KMS-11 (cell line): ENCODE measurements around the gene GNB1.

Source experiments
- H2AFZ ChIP-seq: fragments of 200-600 bp; sonication (generic); 2 replicates; pipeline ENCODE4 v1.6.1; 2016; ENCODE audit warnings: antibody characterized with exemption, mixed run types, low read depth
- H3K27ac ChIP-seq: fragments of 200-600 bp; sonication (generic); 2 replicates; pipeline ENCODE4 v1.6.1; 2016; ENCODE audit warnings: mild to moderate bottlenecking, mixed run types
- H3K27me3 ChIP-seq: fragments of 200-600 bp; sonication (generic); 2 replicates; pipeline ENCODE4 v1.6.1; 2017; ENCODE audit warnings: mild to moderate bottlenecking, low read depth, mixed run types, moderate library complexity; ENCODE audit not compliant: insufficient read depth
- H3K36me3 ChIP-seq: fragments of 200-600 bp; sonication (generic); 2 replicates; pipeline ENCODE4 v1.6.1; 2017; ENCODE audit warnings: mild to moderate bottlenecking, mixed run types; ENCODE audit not compliant: insufficient read depth
- H3K4me1 ChIP-seq: fragments of 200-600 bp; sonication (generic); 2 replicates; pipeline ENCODE4 v1.6.1; 2016; ENCODE audit warnings: mild to moderate bottlenecking, low read depth, mixed run types; ENCODE audit not compliant: poor library complexity, severe bottlenecking
- H3K4me2 ChIP-seq: fragments of 200-600 bp; sonication (generic); 2 replicates; pipeline ENCODE4 v1.7.0; 2016; ENCODE audit warnings: mild to moderate bottlenecking, mixed run types
- H3K4me3 ChIP-seq: fragments of 200-600 bp; sonication (generic); IDR thresholded peaks from 2 replicates; pipeline ENCODE4 v1.6.1; 2017; ENCODE audit warnings: low read depth, low read length, mixed read lengths; ENCODE audit not compliant: insufficient read depth
- H3K79me2 ChIP-seq: fragments of 200-600 bp; sonication (generic); 2 replicates; pipeline ENCODE4 v1.6.1; 2016; ENCODE audit warnings: low read depth, mixed run types; ENCODE audit not compliant: insufficient read depth
- H3K9ac ChIP-seq: fragments of 200-600 bp; sonication (generic); 2 replicates; pipeline ENCODE4 v1.6.1; 2016; ENCODE audit warnings: mild to moderate bottlenecking, mixed run types
- H4K20me1 ChIP-seq: fragments of 200-600 bp; sonication (generic); 2 replicates; pipeline ENCODE4 v1.6.1; 2016; ENCODE audit warnings: mild to moderate bottlenecking, mixed run types; ENCODE audit not compliant: insufficient read depth
- TF ChIP-seq, protein P1 (sequence below): fragments of 200-600 bp; sonication (generic); conservative IDR thresholded peaks from 2 replicates; pipeline ENCODE4 v1.6.1; 2017; ENCODE audit warnings: low read depth, mild to moderate bottlenecking, antibody characterized with exemption, low read length, moderate library complexity, mixed read lengths

The GNB1 gene

DNA sequence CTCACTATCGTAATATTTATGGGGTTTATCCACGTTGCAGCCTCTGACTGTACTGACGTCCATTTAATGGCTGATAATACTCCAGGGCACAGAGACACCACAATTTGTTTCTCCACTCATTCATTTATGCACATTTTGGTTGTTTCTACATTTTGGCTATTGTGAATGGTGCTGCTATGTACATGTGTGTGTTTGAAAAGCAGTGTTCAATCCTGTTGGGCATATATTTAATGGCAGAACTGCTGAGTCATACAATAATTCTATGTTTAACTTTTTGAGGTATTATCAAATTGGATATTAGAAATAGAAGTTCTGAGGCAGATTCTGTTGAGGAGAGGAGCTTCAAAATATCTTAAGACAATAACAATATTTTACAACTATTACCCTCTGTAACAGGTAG is 73.7 kb downstream of the GNB1 start:
- Histone ChIP-seq H3K4me1 (no peaks in the 10 kb centered on the region), H3K27ac (no peak overlapping the region), H4K20me1 (no peaks in the 10 kb centered on the region), H3K36me3 (peaks cover 8% of the 10 kb centered on the region; the same call in 1 of the 2 replicates), H2AFZ (no peak overlapping the region), H3K4me3 (no peak overlapping the region), H3K9ac (no peak overlapping the region), H3K79me2 (peaks cover 28% of the 10 kb centered on the region), H3K4me2 (no peak overlapping the region), H3K27me3 (no peaks in the 10 kb centered on the region)
- TF ChIP-seq, protein P1, sequence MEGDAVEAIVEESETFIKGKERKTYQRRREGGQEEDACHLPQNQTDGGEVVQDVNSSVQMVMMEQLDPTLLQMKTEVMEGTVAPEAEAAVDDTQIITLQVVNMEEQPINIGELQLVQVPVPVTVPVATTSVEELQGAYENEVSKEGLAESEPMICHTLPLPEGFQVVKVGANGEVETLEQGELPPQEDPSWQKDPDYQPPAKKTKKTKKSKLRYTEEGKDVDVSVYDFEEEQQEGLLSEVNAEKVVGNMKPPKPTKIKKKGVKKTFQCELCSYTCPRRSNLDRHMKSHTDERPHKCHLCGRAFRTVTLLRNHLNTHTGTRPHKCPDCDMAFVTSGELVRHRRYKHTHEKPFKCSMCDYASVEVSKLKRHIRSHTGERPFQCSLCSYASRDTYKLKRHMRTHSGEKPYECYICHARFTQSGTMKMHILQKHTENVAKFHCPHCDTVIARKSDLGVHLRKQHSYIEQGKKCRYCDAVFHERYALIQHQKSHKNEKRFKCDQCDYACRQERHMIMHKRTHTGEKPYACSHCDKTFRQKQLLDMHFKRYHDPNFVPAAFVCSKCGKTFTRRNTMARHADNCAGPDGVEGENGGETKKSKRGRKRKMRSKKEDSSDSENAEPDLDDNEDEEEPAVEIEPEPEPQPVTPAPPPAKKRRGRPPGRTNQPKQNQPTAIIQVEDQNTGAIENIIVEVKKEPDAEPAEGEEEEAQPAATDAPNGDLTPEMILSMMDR, result no peak

DNA sequence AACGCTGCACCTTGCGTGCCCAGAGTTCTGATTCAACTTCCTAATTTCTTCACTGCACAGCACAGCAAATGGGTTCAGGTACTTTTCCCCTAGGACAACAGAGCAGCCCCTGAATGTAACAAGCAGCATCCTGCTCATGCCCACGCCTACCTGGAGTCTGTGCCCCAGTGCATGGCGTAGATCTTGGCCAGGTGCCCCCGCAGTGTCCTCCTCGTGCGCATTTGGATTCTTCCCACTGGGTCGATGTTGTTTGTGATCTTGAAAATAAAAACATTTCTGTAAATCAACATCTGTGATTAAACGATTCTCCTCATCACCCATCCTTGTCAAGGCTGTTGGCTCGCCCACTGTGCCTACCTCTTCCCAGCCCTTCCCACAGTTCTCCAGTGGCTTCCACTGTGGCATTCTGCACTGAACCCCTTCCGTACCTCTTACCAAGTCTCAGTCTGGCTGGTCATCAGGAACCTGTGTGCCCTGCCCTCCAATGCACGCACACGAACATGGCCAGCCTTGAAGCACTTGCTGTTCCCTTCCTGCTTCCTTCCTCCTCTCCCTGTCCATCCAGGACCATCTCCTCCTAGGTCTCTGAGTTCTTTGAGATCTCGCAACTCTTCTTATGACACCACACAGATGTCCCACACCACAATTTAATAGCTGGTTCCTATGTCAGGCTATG is 75.1 kb downstream of the GNB1 start:
- Histone ChIP-seq H3K9ac (no peak overlapping the region), H3K79me2 (peaks cover 26% of the 10 kb centered on the region), H2AFZ (no peak overlapping the region), H3K4me3 (no peak overlapping the region), H3K36me3 (peaks cover 8% of the 10 kb centered on the region; the same call in 1 of the 2 replicates), H3K27me3 (no peaks in the 10 kb centered on the region), H3K4me2 (no peak overlapping the region), H3K4me1 (no peaks in the 10 kb centered on the region), H3K27ac (no peak overlapping the region), H4K20me1 (no peaks in the 10 kb centered on the region)
- TF ChIP-seq, protein P1, result no peak

DNA sequence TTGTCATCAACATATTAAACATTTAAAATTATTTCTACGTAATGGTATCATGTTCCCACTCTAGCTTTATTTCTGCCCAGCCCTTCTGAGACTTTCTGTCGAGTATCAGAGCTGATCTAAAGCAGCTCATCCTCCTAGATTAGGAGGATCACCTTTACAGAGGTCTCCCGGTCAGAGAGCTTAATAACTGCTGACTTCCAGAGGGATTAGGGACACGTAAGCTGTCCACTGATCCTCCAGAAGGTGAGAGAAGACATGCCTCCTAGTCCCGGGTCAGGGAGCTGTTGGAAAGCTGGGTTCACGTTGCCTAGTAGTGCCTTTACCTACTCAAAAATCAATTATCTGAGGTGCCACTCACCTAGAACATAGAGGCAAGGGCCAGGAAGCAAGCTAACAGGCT is 81.4 kb downstream of the GNB1 start:
- no peak overlapping the region for H3K4me3 ChIP-seq
- no peaks in the 10 kb centered on the region for H4K20me1 ChIP-seq
- peaks cover 36% of the 10 kb centered on the region for H3K4me1 ChIP-seq
- no peaks in the 10 kb centered on the region for H3K27me3 ChIP-seq
- no peaks in the 10 kb centered on the region; the same call in 1 of the 2 replicates for H3K79me2 ChIP-seq
- H2AFZ ChIP-seq, result no peak overlapping the region
- no peak overlapping the region for H3K27ac ChIP-seq
- peaks cover 11% of the 10 kb centered on the region; the same call in 1 of the 2 replicates for H3K36me3 ChIP-seq
- H3K4me2 ChIP-seq, result no peak overlapping the region
- TF ChIP-seq, protein P1, result no peak
- H3K9ac ChIP-seq, result no peak overlapping the region

DNA sequence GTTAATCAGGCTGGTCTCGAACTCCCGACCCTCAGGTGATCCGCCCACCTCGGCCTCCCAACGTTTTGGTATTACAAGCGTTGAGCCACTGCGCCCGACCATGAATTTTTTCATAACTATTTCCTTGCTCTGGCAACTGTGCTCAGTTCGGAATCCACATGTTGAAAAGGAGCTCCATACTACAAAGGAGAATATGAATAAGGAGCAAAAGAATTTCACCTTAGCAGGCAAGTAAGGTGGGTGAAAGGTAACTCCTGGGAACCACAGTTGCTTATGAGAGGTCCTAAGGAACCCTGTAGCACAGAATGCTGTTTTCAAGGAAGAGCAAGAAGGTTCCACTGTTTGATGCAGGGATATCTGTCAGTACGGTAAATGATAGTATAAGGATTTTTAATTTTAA is 82.7 kb downstream of the GNB1 start:
- no peaks in the 10 kb centered on the region for H4K20me1 ChIP-seq
- peaks cover 7% of the 10 kb centered on the region; the same call in 1 of the 2 replicates for H3K36me3 ChIP-seq

More for the DNA sequence above, 82.7 kb downstream of the GNB1 start:
- Histone ChIP-seq H3K27me3 (no peaks in the 10 kb centered on the region), H3K79me2 (no peaks in the 10 kb centered on the region; the same call in 1 of the 2 replicates), H3K4me1 (peaks cover 41% of the 10 kb centered on the region), H3K9ac (no peak overlapping the region), H3K27ac (no peak overlapping the region), H2AFZ (no peak overlapping the region), H3K4me3 (no peak overlapping the region), H3K4me2 (no peak overlapping the region)
- TF ChIP-seq, protein P1, result no peak
